ENCODE data around the gene NAP1L1. TPM values are rescaled to one million over a fixed set of nuclear protein-coding genes. Genes with fewer than 3 reads are reported as not detected.

NAP1L1 gene
- polyA plus RNA-seq, 1 donor: 359 TPM

- Histone ChIP-seq H3K27me3 (ENCODE audit: control insufficient read depth, insufficient read depth, low read length) (no peaks in the 10 kb centered on the region), H3K27ac (ENCODE audit: low read length) (no peak overlapping the region), H3K4me1 (ENCODE audit: control insufficient read depth, insufficient read depth, low read length) (no peaks in the 10 kb centered on the region), H3K9me3 (ENCODE audit: control insufficient read depth, low read depth, low read length) (no peaks in the 10 kb centered on the region), H3K4me3 (ENCODE audit: low read length) (no peak overlapping the region), H3K36me3 (ENCODE audit: control insufficient read depth, insufficient read depth, low read length) (no peaks in the 10 kb centered on the region)
- no peak for DNase-seq
- WGBS (ENCODE audit: insufficient coverage, low lambda C conversion rate): no CpG with 5 or more reads among the region's 2 CpGs
Observed at GRCh38 chr12:76042147-76042546, 42.3 kb downstream of the NAP1L1 start.

DNA sequence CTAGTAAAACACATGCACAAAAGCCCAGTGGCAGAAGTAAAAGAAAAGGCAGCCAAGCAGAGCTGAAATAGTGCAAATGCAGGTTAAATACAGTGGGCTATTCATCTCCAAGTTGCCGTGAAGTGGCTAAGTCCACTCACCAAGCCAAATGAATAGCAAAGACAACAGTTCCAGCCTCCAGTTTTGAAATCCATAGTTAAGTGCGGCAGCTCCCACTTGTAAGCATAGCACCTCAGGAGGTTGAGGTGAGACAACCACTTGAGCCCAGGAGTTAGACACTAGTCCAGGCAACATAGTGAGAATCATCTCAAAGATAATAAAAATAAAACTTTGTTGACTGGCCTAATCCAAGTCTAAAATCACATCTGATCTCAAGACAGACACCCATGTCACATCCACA, 43.1 kb downstream of the NAP1L1 start:
- Histone ChIP-seq H3K4me1 (ENCODE audit: control insufficient read depth, insufficient read depth, low read length) (no peaks in the 10 kb centered on the region), H3K27me3 (ENCODE audit: control insufficient read depth, insufficient read depth, low read length) (no peaks in the 10 kb centered on the region), H3K27ac (ENCODE audit: low read length) (no peak overlapping the region), H3K36me3 (ENCODE audit: control insufficient read depth, insufficient read depth, low read length) (no peaks in the 10 kb centered on the region), H3K9me3 (ENCODE audit: control insufficient read depth, low read depth, low read length) (no peaks in the 10 kb centered on the region), H3K4me3 (ENCODE audit: low read length) (no peak overlapping the region)
- no CpG with 5 or more reads among the region's 2 CpGs for WGBS (ENCODE audit: insufficient coverage, low lambda C conversion rate)
- DNase-seq: no peak

GRCh38 chr12:76040461-76040860, 44.0 kb downstream of the NAP1L1 start:
- H3K4me3 ChIP-seq (ENCODE audit: low read length): no peak overlapping the region
- no peaks in the 10 kb centered on the region for H3K36me3 ChIP-seq (ENCODE audit: control insufficient read depth, insufficient read depth, low read length)
- H3K27ac ChIP-seq (ENCODE audit: low read length): no peak overlapping the region
- no peak for DNase-seq
- no CpG with 5 or more reads among the region's 4 CpGs for WGBS (ENCODE audit: insufficient coverage, low lambda C conversion rate)
- no peaks in the 10 kb centered on the region for H3K9me3 ChIP-seq (ENCODE audit: control insufficient read depth, low read depth, low read length)
- no peaks in the 10 kb centered on the region for H3K27me3 ChIP-seq (ENCODE audit: control insufficient read depth, insufficient read depth, low read length)
- no peaks in the 10 kb centered on the region for H3K4me1 ChIP-seq (ENCODE audit: control insufficient read depth, insufficient read depth, low read length)

- no CpG with 5 or more reads among the region's 2 CpGs for WGBS (ENCODE audit: insufficient coverage, low lambda C conversion rate)
- H3K36me3 ChIP-seq (ENCODE audit: control insufficient read depth, insufficient read depth, low read length): no peaks in the 10 kb centered on the region
- H3K27me3 ChIP-seq (ENCODE audit: control insufficient read depth, insufficient read depth, low read length): no peaks in the 10 kb centered on the region
- H3K4me3 ChIP-seq (ENCODE audit: low read length): no peak overlapping the region
- no peaks in the 10 kb centered on the region for H3K4me1 ChIP-seq (ENCODE audit: control insufficient read depth, insufficient read depth, low read length)
- DNase-seq: no peak
- H3K27ac ChIP-seq (ENCODE audit: low read length): no peak overlapping the region
- no peaks in the 10 kb centered on the region for H3K9me3 ChIP-seq (ENCODE audit: control insufficient read depth, low read depth, low read length)
Observed at GRCh38 chr12:76038176-76038575, 46.3 kb downstream of the NAP1L1 start.

GRCh38 chr12:76037130-76038103, 47.1 kb downstream of the NAP1L1 start:
- 25% methylated on average over 4 of the region's 13 CpGs for WGBS (ENCODE audit: insufficient coverage, low lambda C conversion rate)
- H3K27ac ChIP-seq (ENCODE audit: low read length): no peak overlapping the region
- H3K36me3 ChIP-seq (ENCODE audit: control insufficient read depth, insufficient read depth, low read length): no peaks in the 10 kb centered on the region
- peak in 1 of 2 donors; percentile 66 for DNase-seq
- H3K27me3 ChIP-seq (ENCODE audit: control insufficient read depth, insufficient read depth, low read length): peaks cover 2% of the 10 kb centered on the region
- H3K4me3 ChIP-seq (ENCODE audit: low read length): no peak overlapping the region
- H3K4me1 ChIP-seq (ENCODE audit: control insufficient read depth, insufficient read depth, low read length): no peaks in the 10 kb centered on the region
- no peaks in the 10 kb centered on the region for H3K9me3 ChIP-seq (ENCODE audit: control insufficient read depth, low read depth, low read length)

DNA sequence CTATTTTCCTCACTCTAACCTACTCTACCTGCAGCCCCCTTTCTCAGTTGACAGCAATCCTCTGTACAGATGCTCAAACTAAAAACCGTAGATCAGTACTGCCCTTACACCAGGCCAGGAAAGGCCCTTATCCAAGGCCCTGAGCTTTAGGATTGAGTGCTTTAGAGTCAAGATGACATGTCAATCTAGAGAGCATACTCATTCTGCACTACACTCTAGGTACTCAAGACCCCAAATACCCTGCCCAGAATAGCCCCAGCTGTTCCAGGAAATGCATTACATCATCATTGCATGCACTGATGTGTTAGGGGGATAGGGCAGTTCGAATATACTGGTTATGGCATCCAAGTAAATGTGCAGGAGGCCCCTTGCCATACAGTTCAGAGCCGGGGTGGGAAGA, 49.4 kb downstream of the NAP1L1 start:
- no peaks in the 10 kb centered on the region for H3K36me3 ChIP-seq (ENCODE audit: control insufficient read depth, insufficient read depth, low read length)
- peaks cover 7% of the 10 kb centered on the region for H3K9me3 ChIP-seq (ENCODE audit: control insufficient read depth, low read depth, low read length)
- H3K4me1 ChIP-seq (ENCODE audit: control insufficient read depth, insufficient read depth, low read length): no peaks in the 10 kb centered on the region
- no peak overlapping the region for H3K4me3 ChIP-seq (ENCODE audit: low read length)
- DNase-seq: no peak
- no peak overlapping the region for H3K27ac ChIP-seq (ENCODE audit: low read length)
- WGBS (ENCODE audit: insufficient coverage, low lambda C conversion rate): no CpG with 5 or more reads among the region's 3 CpGs
- H3K27me3 ChIP-seq (ENCODE audit: control insufficient read depth, insufficient read depth, low read length): peaks cover 18% of the 10 kb centered on the region

DNA sequence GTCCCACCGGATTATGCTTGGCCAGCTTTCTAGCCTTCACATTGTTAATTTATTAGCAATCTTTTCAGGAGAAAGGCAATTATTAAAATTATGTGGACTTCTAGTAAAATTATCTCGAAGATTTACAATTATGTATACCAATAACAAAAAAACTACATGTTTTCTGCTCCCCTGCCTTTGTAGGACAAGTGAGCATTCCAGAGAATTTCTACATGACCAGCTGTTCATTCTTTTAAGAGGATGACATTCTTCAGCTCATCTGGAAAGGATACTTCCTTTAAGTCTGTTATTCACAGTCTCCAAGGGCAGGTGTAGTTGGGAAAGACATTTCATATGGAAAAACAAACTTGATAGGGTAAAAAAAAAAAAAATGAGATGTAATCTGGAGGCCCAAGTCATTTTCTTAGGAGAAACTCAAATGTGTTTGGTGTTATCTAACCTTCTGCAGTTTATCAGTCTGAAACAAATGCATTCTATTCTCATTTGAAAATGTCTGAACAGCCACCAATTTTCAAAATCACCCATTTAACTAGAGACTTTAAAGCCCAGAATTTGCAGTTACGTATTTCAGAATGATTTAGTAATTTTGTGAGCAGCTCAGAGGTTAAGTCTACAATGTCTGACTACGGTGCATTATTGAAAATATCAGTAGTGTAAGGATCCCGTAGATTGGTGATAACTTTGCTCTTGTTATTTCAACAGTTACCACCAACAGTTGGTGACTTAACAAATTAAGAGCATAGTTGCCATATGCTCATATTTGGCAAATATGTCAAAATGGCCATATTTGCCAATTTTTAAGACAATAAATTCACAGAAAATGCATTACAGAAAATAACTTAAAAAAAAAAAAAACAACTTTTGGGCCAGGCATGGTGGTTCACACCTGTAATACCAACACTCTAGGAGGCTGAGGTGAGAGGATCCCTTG, 51.1 kb downstream of the NAP1L1 start:
- H3K27ac ChIP-seq (ENCODE audit: low read length): no peak overlapping the region
- no peaks in the 10 kb centered on the region for H3K4me1 ChIP-seq (ENCODE audit: control insufficient read depth, insufficient read depth, low read length)
- peaks cover 25% of the 10 kb centered on the region for H3K27me3 ChIP-seq (ENCODE audit: control insufficient read depth, insufficient read depth, low read length)
- DNase-seq: no peak
- no peaks in the 10 kb centered on the region for H3K36me3 ChIP-seq (ENCODE audit: control insufficient read depth, insufficient read depth, low read length)
- H3K9me3 ChIP-seq (ENCODE audit: control insufficient read depth, low read depth, low read length): peaks cover 7% of the 10 kb centered on the region
- 50% methylated on average over 1 of the region's 5 CpGs for WGBS (ENCODE audit: insufficient coverage, low lambda C conversion rate)
- peak overlapping the region; percentile 81 for H3K4me3 ChIP-seq (ENCODE audit: low read length)

DNA sequence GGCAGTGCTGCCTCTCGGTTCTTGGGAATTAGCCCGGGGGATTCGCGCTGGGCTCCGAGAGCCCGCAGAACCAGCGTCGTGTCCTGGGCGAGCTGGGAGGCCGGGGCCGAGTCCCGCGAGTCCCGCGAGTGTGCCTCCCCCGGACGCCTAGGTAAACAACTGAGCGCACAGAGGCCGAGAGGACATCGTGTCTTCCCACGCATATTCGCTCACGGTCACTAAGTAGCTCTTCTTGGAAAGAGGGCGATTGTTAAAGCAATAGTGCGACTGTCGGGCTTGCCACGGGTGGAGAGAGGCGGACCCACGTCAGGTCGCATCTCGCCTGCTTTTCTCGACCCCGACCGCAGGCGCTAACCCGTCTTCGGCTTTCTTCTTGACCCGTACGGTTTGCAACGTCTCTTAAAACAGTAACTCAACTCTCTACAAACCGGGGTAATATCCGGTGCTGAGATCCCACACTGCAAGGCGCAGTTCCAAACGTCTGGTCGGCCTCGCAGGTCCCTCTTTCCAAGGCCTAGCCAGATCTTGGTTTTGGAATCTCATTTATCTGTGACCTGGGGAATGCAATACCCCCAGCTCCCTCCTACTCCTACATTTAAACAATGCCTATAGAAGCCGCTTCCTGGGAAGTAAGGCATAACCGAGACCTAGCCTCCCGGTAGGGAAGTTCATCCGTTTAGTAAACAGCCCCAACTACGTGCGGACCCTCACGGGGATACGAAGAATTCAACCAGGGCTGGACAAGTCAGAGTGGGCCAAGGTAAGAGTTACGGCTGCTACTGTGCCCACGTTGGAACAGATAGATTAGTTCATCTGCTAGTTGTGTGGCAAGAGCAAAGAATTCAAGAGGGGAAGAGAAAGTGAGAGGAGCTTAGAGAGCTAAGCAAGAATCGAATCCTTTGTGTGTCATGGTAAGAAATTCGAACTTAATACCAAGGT, 52.2 kb downstream of the NAP1L1 start:
- H3K4me1 ChIP-seq (ENCODE audit: control insufficient read depth, insufficient read depth, low read length): no peaks in the 10 kb centered on the region
- peaks cover 25% of the 10 kb centered on the region for H3K27me3 ChIP-seq (ENCODE audit: control insufficient read depth, insufficient read depth, low read length)
- H3K9me3 ChIP-seq (ENCODE audit: control insufficient read depth, low read depth, low read length): peaks cover 7% of the 10 kb centered on the region
- peak overlapping the region; percentile 92 for H3K27ac ChIP-seq (ENCODE audit: low read length)
- peak overlapping the region; percentile 81 for H3K4me3 ChIP-seq (ENCODE audit: low read length)
- DNase-seq: peak in 1 of 2 donors; percentile 83
- WGBS (ENCODE audit: insufficient coverage, low lambda C conversion rate): 13% methylated on average over 4 of the region's 58 CpGs
- H3K36me3 ChIP-seq (ENCODE audit: control insufficient read depth, insufficient read depth, low read length): no peaks in the 10 kb centered on the region

- Histone ChIP-seq H3K9me3 (ENCODE audit: control insufficient read depth, low read depth, low read length) (peaks cover 7% of the 10 kb centered on the region), H3K36me3 (ENCODE audit: control insufficient read depth, insufficient read depth, low read length) (no peaks in the 10 kb centered on the region), H3K4me1 (ENCODE audit: control insufficient read depth, insufficient read depth, low read length) (no peaks in the 10 kb centered on the region), H3K27me3 (ENCODE audit: control insufficient read depth, insufficient read depth, low read length) (peaks cover 25% of the 10 kb centered on the region), H3K27ac (ENCODE audit: low read length) (peak within 1 kb of the TSS; percentile 92), H3K4me3 (ENCODE audit: low read length) (peak within 1 kb of the TSS; percentile 81)
- no CpG with 5 or more reads among the region's 67 CpGs for WGBS (ENCODE audit: insufficient coverage, low lambda C conversion rate)
- peak; percentile 88 to 95 for DNase-seq
Observed at GRCh38 chr12:76031414-76032042, 53.0 kb downstream of the NAP1L1 start, which contains the start of gene PHLDA1. Gene PHLDA1, minus strand, starts transcription at chr12:76031776.
